ENCODE measurements around the gene ALDH3B1.

ALDH3B1 gene

DNA sequence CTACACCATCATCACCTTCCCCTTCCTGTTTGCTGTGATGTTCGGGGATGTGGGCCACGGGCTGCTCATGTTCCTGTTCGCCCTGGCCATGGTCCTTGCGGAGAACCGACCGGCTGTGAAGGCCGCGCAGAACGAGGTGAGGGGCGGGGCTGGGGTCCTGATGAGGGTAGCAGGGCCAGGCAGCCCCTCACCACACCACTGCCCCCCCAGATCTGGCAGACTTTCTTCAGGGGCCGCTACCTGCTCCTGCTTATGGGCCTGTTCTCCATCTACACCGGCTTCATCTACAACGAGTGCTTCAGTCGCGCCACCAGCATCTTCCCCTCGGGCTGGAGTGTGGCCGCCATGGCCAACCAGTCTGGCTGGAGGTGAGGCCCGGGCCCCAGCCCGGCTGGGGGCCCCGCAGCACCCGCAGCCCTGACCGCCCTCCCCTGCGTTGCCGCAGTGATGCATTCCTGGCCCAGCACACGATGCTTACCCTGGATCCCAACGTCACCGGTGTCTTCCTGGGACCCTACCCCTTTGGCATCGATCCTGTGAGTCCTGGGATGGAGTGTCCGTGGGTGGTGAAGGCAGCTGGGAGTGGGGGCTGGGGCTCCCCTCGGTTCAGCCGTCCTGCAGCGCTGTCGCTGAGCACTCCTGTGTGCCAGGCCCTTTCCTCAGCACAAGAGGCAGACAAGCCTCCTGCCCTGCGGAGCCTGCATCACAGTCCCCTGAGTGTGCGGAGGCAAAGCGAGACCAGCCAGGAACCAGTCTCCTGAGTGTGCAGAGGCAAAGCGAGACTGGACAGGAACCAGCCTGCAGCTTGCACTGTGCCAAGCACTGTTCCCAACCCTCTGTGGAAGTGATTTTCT is 37.5 kb downstream of the ALDH3B1 start:
- no peak for DNase-seq

DNA sequence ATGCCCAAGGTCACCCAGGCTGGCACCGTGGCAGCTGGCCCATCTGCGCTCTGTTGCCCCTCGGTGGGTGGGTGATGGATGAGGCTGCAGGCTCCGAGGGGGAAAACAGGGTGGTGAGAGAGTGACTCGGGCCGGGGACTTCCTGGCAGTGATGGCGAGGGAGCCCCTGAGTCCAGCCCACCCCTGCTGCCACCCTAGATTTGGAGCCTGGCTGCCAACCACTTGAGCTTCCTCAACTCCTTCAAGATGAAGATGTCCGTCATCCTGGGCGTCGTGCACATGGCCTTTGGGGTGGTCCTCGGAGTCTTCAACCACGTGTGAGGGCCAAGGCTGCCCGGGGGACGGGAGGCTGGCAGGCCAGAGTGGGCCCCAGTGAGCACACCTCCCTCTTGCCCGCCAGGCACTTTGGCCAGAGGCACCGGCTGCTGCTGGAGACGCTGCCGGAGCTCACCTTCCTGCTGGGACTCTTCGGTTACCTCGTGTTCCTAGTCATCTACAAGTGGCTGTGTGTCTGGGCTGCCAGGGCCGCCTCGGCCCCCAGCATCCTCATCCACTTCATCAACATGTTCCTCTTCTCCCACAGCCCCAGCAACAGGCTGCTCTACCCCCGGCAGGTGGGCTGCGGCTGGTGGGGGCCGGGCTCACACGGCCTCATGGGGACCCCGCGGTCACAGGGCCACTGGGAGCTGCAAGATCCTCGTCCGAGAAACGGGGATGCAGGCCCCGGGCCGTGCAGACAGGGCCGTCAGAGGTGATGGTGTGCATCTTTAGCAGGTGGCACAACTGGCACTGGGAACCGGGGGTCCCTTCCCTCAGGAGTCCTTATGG is 38.8 kb downstream of the ALDH3B1 start:
- DNase-seq, result no peak

DNA sequence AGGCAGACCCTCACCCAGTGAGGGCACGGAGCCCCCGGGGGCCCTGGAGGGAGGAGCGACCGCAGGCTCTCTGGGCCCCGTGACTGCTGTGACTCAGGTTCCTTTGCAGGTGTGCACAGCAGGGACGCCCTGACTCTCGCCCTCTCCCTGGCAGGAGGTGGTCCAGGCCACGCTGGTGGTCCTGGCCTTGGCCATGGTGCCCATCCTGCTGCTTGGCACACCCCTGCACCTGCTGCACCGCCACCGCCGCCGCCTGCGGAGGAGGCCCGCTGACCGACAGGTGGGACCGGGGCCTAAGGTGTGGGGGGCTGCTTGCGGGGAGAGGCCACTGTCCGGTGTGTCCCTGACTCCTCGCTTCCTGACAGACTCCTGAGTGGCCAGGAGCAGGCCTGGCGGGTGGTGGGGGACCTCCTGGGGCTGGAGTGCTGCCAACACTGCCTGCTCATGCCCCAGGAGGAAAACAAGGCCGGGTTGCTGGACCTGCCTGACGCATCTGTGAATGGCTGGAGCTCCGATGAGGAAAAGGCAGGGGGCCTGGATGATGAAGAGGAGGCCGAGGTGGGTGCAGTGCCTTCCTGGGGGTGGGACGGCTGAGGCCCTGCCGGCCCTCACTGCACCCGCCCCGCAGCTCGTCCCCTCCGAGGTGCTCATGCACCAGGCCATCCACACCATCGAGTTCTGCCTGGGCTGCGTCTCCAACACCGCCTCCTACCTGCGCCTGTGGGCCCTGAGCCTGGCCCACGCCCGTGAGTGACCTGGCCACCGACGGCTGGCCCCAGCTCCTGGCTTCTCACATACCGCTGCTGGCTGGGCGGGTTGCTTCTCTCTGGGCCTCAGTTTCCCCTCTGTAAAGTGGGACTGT is 39.6 kb downstream of the ALDH3B1 start:
- no peak for DNase-seq

DNA sequence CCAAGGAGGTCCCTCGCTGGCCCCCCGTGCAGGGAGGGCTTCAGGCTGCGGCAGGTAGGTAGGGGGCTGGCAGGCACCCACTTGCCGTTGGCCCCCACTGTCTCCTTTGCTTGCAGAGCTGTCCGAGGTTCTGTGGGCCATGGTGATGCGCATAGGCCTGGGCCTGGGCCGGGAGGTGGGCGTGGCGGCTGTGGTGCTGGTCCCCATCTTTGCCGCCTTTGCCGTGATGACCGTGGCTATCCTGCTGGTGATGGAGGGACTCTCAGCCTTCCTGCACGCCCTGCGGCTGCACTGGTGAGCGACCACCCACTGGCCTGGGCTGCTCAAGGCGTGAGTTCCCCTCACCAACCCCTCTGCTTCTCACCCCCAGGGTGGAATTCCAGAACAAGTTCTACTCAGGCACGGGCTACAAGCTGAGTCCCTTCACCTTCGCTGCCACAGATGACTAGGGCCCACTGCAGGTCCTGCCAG is 40.3 kb downstream of the ALDH3B1 start:
- no peak for DNase-seq

- DNase-seq, result no peak
Measured at GRCh38 chr11:68051191-68052136, 41.3 kb downstream of the ALDH3B1 start.

GRCh38 chr11:68052137-68052873 is 42.2 kb downstream of the ALDH3B1 start:
- no peak for DNase-seq

GRCh38 chr11:68053117-68053516 is 43.0 kb downstream of the ALDH3B1 start:
- DNase-seq, result no peak

- DNase-seq, result no peak
Measured at GRCh38 chr11:68053981-68054812, 44.1 kb downstream of the ALDH3B1 start.

DNA sequence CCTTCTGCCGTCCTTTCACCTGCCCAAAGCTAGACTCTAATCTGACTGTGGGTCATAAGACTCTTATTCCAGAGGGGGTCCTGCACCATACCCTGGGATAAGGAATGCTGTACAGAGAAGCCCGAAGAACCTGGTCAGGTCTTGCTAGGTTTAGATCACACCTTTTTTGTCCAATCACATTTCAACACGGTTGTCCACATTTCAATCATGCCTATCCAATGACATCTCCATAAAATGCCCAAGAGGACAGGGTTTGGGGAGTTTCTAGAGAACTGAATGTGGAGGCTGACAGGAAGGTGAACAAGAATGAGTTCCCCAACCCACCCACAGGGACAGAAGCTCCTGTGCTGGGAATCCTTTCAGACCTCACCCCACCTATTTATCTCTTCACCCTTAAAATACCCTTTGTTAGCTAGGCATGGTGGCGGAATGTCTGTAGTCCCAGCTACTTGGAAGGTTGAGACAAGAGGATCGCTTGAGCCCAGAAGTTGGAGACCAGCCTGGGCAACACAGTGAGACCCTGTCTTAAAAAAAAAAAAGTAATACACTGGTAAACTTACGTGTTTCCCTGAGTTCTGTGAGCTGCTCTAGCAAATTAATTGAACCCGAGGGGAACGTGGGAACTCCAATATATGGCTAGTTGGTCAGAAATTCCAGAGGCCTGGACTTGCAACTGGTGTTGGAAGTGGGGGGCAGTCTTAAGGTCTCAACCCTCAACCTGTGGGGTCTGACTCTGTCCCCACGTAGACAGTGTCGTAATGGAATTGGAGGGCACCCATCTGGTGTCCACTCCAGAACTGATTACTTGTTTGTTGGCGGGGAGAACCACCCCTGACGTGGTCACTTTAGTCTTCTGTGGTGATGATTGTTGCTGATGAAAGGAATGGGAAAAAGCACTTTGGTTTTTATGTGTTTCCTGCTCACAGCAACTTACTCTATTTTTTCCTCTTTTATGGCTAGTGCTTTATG is 46.5 kb downstream of the ALDH3B1 start:
- no peak for DNase-seq

GRCh38 chr11:68057807-68058206 is 47.7 kb downstream of the ALDH3B1 start:
- no peak for DNase-seq

GRCh38 chr11:68061508-68061907 is 51.4 kb downstream of the ALDH3B1 start:
- DNase-seq, result no peak

- DNase-seq, result no peak
Measured at GRCh38 chr11:68064926-68065325, 54.8 kb downstream of the ALDH3B1 start.

DNA sequence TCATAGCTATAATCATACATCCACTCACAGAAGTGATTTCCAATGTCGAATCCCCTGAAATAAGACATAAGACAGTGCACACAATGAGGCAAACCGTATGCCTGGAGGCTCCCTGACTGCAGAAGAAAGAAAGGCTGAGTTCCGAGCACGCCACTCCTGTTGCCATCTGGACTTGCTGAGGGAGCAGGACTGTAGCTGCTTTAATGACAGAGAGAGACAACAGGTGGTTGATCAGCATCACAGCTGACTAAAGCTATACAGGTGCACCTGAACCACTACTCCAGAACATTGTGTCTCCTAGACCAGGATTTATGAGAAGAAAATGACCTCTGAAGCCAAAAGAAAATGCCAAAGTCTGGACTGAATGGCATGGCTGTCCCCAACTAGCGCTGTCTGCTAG is 55.7 kb downstream of the ALDH3B1 start:
- no peak for DNase-seq

GRCh38 chr11:68066742-68067141 is 56.6 kb downstream of the ALDH3B1 start:
- DNase-seq, result no peak

DNA sequence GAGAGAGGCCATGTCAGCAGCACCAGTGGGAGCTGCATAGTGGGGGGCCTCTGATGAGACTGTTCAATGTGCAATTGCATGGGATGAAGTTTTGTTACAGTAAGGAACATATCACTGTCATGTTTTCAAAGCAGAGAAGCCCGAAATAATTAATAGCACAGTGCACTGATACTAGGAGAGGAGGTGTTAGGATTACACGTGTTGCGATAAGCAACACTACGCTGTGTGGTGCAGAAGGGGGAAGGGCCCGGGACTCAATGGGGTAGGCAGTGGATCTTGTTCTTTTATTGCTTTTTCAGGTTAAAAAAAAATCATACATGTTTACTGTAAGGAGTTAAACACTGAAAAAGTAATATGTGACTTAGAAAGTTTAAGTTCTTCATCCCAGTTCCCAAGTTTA is 57.9 kb downstream of the ALDH3B1 start:
- DNase-seq, result no peak

DNA sequence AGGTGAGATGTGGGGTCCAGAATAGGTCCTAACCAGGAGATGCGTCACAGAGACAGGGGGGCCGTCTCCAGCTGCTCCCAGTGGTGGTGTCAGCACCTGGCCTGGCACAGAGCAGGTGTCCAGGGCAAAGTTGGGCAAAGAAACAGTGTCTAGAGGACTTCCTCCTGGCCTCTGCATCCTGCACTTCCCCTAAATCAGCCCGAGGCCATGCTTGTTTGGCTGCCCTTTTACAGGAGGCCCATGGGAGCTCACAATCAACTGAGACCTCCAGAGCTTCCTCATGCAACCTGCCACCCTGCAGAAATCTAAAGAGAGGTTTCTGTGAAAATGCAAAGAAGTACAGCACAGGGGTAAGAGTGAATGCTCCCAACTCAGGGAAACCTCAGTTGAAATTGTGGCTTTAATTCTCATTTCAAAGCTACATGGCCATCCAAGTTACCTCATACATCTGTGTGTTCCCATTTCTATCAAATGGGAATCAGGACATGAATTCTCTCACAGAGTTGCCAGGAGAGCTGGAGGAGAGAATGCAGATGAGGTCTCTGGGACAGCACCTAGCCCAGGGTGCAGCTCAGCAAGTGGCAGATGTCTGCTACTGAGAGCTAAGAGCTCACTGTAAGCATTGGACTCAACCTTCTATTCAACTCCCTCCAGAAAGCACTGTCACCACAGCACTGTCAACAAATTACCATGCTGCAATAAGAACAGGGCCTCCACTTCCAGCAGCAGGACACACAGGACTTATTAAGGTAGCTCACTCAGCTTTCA is 61.3 kb downstream of the ALDH3B1 start:
- DNase-seq, result no peak

DNA sequence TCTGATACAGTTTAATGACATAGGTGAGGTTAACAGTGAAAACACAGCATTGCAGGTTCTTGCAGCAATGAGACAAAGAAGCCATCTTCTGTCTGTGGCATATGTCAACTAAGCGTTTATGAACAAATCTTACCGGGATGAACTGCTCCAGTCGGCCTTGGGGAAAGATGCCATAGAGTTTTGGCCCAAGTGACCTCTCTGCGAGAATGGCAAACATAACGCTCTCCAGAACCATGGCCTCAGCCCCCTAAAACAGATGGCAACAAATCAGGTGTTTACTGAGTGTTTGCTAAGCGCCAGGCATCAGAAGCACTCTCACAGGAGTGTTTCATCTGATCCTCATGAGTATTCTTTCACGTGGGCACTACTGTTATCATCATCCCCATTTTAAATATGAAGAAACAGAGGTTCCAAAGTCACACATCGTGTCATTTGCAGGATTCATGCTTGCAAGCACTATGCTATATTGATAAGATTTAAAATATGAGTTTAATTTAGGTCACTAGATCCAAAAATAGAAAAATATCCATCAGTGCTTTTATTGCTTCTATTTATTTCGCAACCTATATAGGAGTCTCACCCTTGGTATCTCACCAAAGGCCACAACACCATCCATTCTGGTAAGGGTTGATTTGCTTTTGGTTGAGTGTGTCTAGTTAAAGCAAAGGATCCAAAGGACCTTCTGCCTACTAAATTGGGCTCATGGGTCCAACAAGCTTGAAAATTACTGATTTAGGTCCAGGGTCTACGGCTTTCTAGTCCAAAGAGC is 64.6 kb downstream of the ALDH3B1 start:
- DNase-seq, result no peak
